ENCODE data around the gene KIF19.

The KIF19 gene

DNA sequence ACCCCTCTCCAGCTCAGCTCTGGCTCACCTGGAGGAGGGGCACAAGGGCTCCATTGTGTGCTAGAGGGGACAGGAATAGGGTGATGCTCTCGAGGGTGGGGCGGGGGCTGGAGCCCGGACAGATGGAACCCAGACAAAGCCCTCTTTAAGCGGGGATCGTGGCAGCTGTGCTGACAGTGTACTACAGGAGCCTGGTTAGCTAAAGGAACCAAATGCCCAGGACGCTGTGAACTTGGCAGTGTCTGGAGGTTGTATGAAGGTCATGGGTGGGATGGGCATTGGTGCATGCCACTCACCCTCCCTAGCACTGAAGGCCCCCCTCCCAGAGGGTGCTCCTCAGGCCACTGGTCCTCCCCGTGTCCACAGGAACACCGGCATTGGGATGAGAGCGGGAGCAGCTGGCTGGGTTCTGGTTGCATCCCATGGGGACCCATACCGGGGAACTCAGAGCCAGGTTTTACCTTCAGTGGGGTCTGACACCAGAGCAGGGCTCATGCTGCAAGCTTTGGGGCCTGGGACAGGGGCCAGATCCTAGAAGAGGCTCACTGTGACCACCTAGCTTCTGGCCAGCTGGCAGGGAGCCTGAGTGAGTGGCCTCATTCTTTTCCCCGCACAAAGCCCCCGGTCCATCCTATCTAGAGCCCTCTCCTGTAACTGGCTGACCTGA, 11.9 kb downstream of the KIF19 start:
- TF ChIP-seq, protein P1, sequence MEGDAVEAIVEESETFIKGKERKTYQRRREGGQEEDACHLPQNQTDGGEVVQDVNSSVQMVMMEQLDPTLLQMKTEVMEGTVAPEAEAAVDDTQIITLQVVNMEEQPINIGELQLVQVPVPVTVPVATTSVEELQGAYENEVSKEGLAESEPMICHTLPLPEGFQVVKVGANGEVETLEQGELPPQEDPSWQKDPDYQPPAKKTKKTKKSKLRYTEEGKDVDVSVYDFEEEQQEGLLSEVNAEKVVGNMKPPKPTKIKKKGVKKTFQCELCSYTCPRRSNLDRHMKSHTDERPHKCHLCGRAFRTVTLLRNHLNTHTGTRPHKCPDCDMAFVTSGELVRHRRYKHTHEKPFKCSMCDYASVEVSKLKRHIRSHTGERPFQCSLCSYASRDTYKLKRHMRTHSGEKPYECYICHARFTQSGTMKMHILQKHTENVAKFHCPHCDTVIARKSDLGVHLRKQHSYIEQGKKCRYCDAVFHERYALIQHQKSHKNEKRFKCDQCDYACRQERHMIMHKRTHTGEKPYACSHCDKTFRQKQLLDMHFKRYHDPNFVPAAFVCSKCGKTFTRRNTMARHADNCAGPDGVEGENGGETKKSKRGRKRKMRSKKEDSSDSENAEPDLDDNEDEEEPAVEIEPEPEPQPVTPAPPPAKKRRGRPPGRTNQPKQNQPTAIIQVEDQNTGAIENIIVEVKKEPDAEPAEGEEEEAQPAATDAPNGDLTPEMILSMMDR (IDR thresholded peaks at IDR 0.05; ENCODE audit: insufficient read depth, low read depth, low read length, missing control alignments) = no peak
- H3K4me3 ChIP-seq (ENCODE audit: low read length) = no peak overlapping the region
- no peak for DNase-seq (ENCODE audit: low read depth)

DNA sequence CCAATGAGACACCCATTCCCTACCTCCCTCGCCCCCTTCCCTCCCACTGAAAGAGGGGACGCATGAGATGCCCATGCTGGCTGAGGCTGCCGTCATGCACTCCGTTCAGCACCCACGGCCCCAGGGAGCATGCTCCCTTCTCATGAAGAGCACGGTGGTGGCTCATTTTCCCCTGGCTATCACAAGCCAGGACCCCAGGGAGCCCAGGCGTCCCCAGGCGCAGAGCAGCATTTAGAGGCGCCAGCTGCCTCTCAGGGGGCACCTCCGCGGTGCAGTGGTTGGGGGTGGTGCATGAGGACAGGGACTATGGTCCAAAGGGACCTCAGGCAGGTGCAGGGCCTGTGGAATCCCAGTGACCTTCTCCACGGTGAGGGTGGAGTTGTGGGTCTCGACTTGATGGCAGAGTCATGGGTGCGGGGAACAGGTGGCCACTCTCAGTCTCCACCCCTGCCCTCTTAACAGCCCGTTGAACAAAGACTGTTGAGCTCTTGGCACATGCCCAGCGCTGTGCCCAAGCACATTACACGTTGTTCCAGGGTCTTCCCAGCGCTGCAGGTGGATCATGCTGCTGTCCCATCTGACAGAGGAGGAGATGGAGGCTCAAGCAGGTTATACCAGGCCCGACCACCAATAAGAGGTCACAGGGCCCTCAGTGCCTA, 13.6 kb downstream of the KIF19 start:
- no peak overlapping the region for H3K4me3 ChIP-seq (ENCODE audit: low read length)
- no peak for DNase-seq (ENCODE audit: low read depth)
- TF ChIP-seq, protein P1 (IDR thresholded peaks at IDR 0.05; ENCODE audit: insufficient read depth, low read depth, low read length, missing control alignments) = no peak

DNA sequence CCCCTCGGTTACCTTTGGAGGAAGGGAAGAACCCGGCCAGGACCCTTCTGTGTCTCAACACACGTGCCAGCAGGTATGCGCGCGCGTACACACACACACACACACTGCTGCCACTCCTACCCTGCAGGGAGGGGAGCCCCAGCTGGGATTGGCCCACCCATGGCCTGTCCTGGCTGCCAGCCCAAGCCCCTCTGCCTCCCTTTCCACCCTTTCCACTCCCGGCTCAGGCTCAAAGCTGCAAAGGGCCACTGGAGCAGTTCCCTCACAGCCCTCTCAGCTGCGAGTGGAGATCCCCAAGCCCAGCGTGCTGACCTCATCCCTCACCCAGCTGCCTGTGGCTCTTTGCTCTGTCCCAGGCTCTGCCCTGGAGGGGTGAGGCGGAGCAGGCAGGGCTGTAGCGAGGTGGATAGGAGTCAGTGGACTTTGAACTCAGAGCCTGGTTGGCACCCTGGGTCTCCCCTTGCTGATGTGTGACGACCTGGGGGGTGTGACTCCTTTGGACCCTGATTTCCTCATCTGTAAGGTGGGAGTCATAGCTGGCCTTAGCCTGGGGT, 14.5 kb downstream of the KIF19 start:
- no peak overlapping the region for H3K4me3 ChIP-seq (ENCODE audit: low read length)
- DNase-seq (ENCODE audit: low read depth) = no peak
- TF ChIP-seq, protein P1 (IDR thresholded peaks at IDR 0.05; ENCODE audit: insufficient read depth, low read depth, low read length, missing control alignments) = no peak

- no peak overlapping the region for H3K4me3 ChIP-seq (ENCODE audit: low read length)
- no peak for DNase-seq (ENCODE audit: low read depth)
- TF ChIP-seq, protein P1 (IDR thresholded peaks at IDR 0.05; ENCODE audit: insufficient read depth, low read depth, low read length, missing control alignments) = no peak
Observed at GRCh38 chr17:74342224-74342623, 16.2 kb downstream of the KIF19 start.

- H3K4me3 ChIP-seq (ENCODE audit: low read length) = no peak overlapping the region
- no peak for DNase-seq (ENCODE audit: low read depth)
- TF ChIP-seq, protein P1 (IDR thresholded peaks at IDR 0.05; ENCODE audit: insufficient read depth, low read depth, low read length, missing control alignments) = no peak
Observed at GRCh38 chr17:74343121-74343520, 17.1 kb downstream of the KIF19 start.

GRCh38 chr17:74343526-74344284, 17.7 kb downstream of the KIF19 start:
- TF ChIP-seq, protein P1 (IDR thresholded peaks at IDR 0.05; ENCODE audit: insufficient read depth, low read depth, low read length, missing control alignments) = no peak
- H3K4me3 ChIP-seq (ENCODE audit: low read length) = no peak overlapping the region
- no peak for DNase-seq (ENCODE audit: low read depth)

Data from epithelial cell of esophagus (primary cell).